Osteocyte (in vitro differentiated cells): Measurements from ENCODE around the gene ABCC1. TPM values are rescaled to one million over a fixed set of nuclear protein-coding genes. Genes with fewer than 3 reads are reported as not detected.

Source experiments
- DNase-seq: peaks from one replicate; pipeline ENCODE4 v3.0.0; 2021; ENCODE audit warnings: mixed read lengths; ENCODE audit not compliant: unreplicated experiment; ENCODE audit errors: extremely low spot score
- H3K27ac Mint-ChIP-seq: one replicate; pipeline ENCODE4 v1.8.0; 2021; ENCODE audit warnings: mild to moderate bottlenecking, mixed read lengths; ENCODE audit not compliant: unreplicated experiment
- H3K27me3 Mint-ChIP-seq: one replicate; pipeline ENCODE4 v1.8.0; 2021; ENCODE audit warnings: mixed read lengths; ENCODE audit not compliant: unreplicated experiment
- H3K36me3 Mint-ChIP-seq: one replicate; pipeline ENCODE4 v1.8.0; 2021; ENCODE audit warnings: mixed read lengths; ENCODE audit not compliant: unreplicated experiment
- H3K4me1 Mint-ChIP-seq: one replicate; pipeline ENCODE4 v1.8.0; 2021; ENCODE audit warnings: mixed read lengths; ENCODE audit not compliant: unreplicated experiment
- H3K4me3 Mint-ChIP-seq: one replicate; pipeline ENCODE4 v1.8.0; 2021; ENCODE audit warnings: mild to moderate bottlenecking, moderate library complexity, mixed read lengths; ENCODE audit not compliant: unreplicated experiment
- H3K9me3 Mint-ChIP-seq: one replicate; pipeline ENCODE4 v1.8.0; 2021; ENCODE audit warnings: mixed read lengths; ENCODE audit not compliant: unreplicated experiment
- total RNA-seq: library from RNA; stranded (reverse); gene quantifications from 2 replicates; pipeline ENCODE4 v1.2.1, GENCODE V29; 2021
- TF ChIP-seq, protein P1 (sequence below): fragments of 200-600 bp; sonication (generic); IDR thresholded peaks from 2 replicates; pipeline ENCODE4 v1.5.0; 2021; ENCODE audit warnings: antibody characterized with exemption, mild to moderate bottlenecking, moderate library complexity

Gene ABCC1
- total RNA-seq, 1 donor from 2014 or later: 256 TPM

DNA sequence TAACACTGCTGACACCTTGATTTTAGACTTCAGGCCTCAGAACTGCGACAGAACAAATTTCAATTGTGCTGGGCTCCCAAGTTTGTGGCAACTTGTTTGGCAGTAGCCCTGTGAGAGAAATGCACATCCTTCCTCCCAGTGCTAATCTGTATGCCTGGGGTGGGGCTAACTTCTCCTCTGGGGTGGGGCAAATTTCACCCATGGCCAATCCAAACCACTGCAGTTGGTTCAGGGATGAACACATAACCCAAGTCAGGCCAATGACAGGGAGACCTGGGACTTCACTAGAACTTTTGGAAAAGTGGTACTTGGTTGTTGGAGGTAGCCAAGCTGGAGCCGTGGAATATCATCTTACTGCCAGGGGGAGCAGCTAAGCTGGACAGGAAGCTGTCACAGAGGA, 217.5 kb downstream of the ABCC1 start:
- Mint-ChIP-seq H3K27me3 (peaks cover 2% of the 10 kb centered on the region), H3K36me3 (no peaks in the 10 kb centered on the region), H3K4me1 (no peaks in the 10 kb centered on the region), H3K9me3 (no peaks in the 10 kb centered on the region), H3K27ac (no peak overlapping the region), H3K4me3 (no peak overlapping the region)
- no peak for DNase-seq
- TF ChIP-seq, protein P1, sequence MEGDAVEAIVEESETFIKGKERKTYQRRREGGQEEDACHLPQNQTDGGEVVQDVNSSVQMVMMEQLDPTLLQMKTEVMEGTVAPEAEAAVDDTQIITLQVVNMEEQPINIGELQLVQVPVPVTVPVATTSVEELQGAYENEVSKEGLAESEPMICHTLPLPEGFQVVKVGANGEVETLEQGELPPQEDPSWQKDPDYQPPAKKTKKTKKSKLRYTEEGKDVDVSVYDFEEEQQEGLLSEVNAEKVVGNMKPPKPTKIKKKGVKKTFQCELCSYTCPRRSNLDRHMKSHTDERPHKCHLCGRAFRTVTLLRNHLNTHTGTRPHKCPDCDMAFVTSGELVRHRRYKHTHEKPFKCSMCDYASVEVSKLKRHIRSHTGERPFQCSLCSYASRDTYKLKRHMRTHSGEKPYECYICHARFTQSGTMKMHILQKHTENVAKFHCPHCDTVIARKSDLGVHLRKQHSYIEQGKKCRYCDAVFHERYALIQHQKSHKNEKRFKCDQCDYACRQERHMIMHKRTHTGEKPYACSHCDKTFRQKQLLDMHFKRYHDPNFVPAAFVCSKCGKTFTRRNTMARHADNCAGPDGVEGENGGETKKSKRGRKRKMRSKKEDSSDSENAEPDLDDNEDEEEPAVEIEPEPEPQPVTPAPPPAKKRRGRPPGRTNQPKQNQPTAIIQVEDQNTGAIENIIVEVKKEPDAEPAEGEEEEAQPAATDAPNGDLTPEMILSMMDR: no peak

DNA sequence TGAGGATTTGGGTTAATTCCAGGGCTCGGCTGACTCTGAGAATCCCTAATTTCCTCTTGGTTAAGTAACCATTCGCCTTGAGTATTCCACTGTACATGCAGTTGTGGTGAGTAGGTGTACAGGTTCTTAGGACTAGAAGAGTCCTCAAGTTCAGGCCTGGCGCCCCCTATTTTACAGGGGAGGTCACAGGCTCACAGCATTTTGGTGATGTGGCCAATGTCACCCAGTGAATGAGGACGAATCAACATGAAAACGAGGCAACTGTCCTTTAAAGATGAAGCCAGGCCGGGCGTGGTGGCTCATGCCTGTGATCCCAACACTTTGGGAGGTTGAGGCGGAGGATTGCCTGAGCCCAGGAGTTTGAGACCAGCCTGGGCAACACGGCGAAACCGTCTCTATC, 218.5 kb downstream of the ABCC1 start:
- TF ChIP-seq, protein P1: no peak
- Mint-ChIP-seq H3K36me3 (no peaks in the 10 kb centered on the region), H3K27ac (no peak overlapping the region), H3K4me3 (no peak overlapping the region), H3K4me1 (no peaks in the 10 kb centered on the region), H3K27me3 (peaks cover 2% of the 10 kb centered on the region), H3K9me3 (no peaks in the 10 kb centered on the region)
- no peak for DNase-seq

GRCh38 chr16:16168431-16168830, 219.0 kb downstream of the ABCC1 start:
- no peaks in the 10 kb centered on the region for H3K4me1 Mint-ChIP-seq
- no peak overlapping the region for H3K4me3 Mint-ChIP-seq
- peaks cover 2% of the 10 kb centered on the region for H3K27me3 Mint-ChIP-seq
- TF ChIP-seq, protein P1: no peak
- no peaks in the 10 kb centered on the region for H3K36me3 Mint-ChIP-seq
- no peak overlapping the region for H3K27ac Mint-ChIP-seq
- H3K9me3 Mint-ChIP-seq: no peaks in the 10 kb centered on the region
- no peak for DNase-seq

DNA sequence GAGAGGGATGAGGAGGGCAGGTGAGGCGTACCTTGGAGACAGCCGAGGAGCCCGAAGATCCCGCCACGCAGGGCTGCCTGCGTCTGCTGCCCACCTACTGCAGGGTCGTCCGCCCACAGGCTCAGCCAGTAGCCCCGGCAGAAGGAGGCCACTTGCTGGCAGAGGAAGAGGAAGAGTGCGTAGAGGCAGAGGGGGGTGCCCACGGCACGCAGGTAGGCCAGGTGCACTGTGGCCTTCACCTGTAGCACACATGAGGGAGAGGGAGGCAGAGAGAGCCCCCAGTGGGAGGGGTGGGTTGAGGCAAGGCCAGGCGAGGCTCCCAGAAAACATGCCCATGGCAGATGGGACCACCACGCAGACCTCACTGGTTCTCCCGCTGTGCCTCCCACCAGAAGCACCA, 220.2 kb downstream of the ABCC1 start:
- Mint-ChIP-seq H3K27ac (no peak overlapping the region), H3K36me3 (no peaks in the 10 kb centered on the region), H3K9me3 (no peaks in the 10 kb centered on the region), H3K4me1 (no peaks in the 10 kb centered on the region), H3K4me3 (no peak overlapping the region), H3K27me3 (peaks cover 2% of the 10 kb centered on the region)
- no peak for DNase-seq
- TF ChIP-seq, protein P1: no peak

- peaks cover 2% of the 10 kb centered on the region for H3K27me3 Mint-ChIP-seq
- peaks cover 4% of the 10 kb centered on the region for H3K36me3 Mint-ChIP-seq
- H3K27ac Mint-ChIP-seq: no peak overlapping the region
- H3K4me1 Mint-ChIP-seq: no peaks in the 10 kb centered on the region
- TF ChIP-seq, protein P1: no peak
- no peaks in the 10 kb centered on the region for H3K9me3 Mint-ChIP-seq
- no peak for DNase-seq
- no peak overlapping the region for H3K4me3 Mint-ChIP-seq
Measured at GRCh38 chr16:16171332-16171919, 222.0 kb downstream of the ABCC1 start.
